Heart left ventricle (tissue), 16 donors: ENCODE data around the gene KIAA1958. TPM values are rescaled to one million over a fixed set of nuclear protein-coding genes. Genes with fewer than 3 reads are reported as not detected.

Experiments used
- ATAC-seq, 4 donors: fragments of 200-7000 bp; cut with Tn5 transposase; one replicate each; pipeline ENCODE4 v1.9.1; 2020 to 2022; ENCODE audit warnings: moderate library complexity in 4 of 4, mild to moderate bottlenecking in 3 of 4, moderate number of reproducible peaks in 1 of 4
- DNase-seq, 5 donors: peaks; one replicate each; pipeline ENCODE4 v3.0.0-alpha.2; 2020
- H3K27ac ChIP-seq, 12 donors: fragments of 200-600 bp; sonication (generic) in 4 of 12; one replicate each; pipeline versions ENCODE4 v1.5.0 to v1.8.0; 2016 to 2022; ENCODE audit warnings: mild to moderate bottlenecking in 2 of 12
- H3K27me3 ChIP-seq, 9 donors: fragments of 200-600 bp; sonication (generic) in 2 of 9; one replicate each; pipeline versions ENCODE4 v1.5.1 to v1.8.0; 2016 to 2022; ENCODE audit warnings: mild to moderate bottlenecking in 3 of 9
- H3K36me3 ChIP-seq, 9 donors: fragments of 200-600 bp; sonication (generic) in 2 of 9; one replicate each; pipeline versions ENCODE4 v1.5.0 to v1.8.0; 2018 to 2022; ENCODE audit warnings: mild to moderate bottlenecking in 2 of 9
- H3K4me1 ChIP-seq, 12 donors: fragments of 200-600 bp; sonication (generic) in 4 of 12; one replicate each; pipeline versions ENCODE4 v1.5.0 to v1.8.0; 2016 to 2022; ENCODE audit warnings: mild to moderate bottlenecking in 3 of 12
- H3K4me3 ChIP-seq, 12 donors: fragments of 200-600 bp; sonication (generic) in 4 of 12; one replicate each; pipeline versions ENCODE4 v1.5.0 to v1.8.0; 2017 to 2022; ENCODE audit warnings: mild to moderate bottlenecking in 9 of 12, moderate library complexity in 4 of 12
- H3K9me3 ChIP-seq, 12 donors: fragments of 200-600 bp; sonication (generic) in 4 of 12; one replicate each; pipeline versions ENCODE4 v1.5.0 to v1.8.0; 2016 to 2022; ENCODE audit warnings: mild to moderate bottlenecking in 1 of 12
- CTCF ChIP-seq, 12 donors: fragments of 200-600 bp; sonication (generic) in 4 of 12; IDR thresholded peaks; one replicate each; pipeline versions ENCODE4 v1.5.0 to v1.8.0; 2018 to 2022; ENCODE audit warnings: antibody characterized with exemption in 12 of 12, mild to moderate bottlenecking in 5 of 12
- POLR2A ChIP-seq, 2 donors: fragments of 450-650 bp; IDR thresholded peaks; one replicate each; pipeline ENCODE4 v1.6.1; 2017; ENCODE audit warnings: antibody characterized with exemption in 2 of 2, mild to moderate bottlenecking in 2 of 2, moderate library complexity in 2 of 2
- WGBS, 4 donors: extraction: QIAGEN DNeasy Blood & Tissue Kit in 2 of 4; methylation state at CpG; one replicate each; pipeline versions ENCODE4 v1.1.5 to v1.1.7; 2013 to 2018; 5-methylcytosine and 5-hydroxymethylcytosine counted together
- intact Hi-C, 10 donors: fragments of 100-400 bp; cut with DNase I; formaldehyde crosslinking; loops; one replicate each; pipeline versions ENCODE4 v1.11.1 to v1.14.2; 2022
- polyA plus RNA-seq, 2 donors: library from polyadenylated mRNA; stranded (reverse); fragments of 200-250 nt; gene quantifications; one replicate each; pipeline ENCODE4 v1.2.3, GENCODE V29; 2013
- total RNA-seq, 9 donors: library from RNA; depleted of rRNA in 2 of 9; stranded (reverse); fragments of >200 nt in 2 of 9; fragmentation: NEBNext Ultra II Directional in 3 of 9; extraction: Animal tissue kit (Norgen Biotek cat#: 25700) in 3 of 9; gene quantifications; one replicate each; pipeline versions ENCODE4 v1.1.0 to v1.2.4, GENCODE V29; 2016 to 2023
- donor health status: ischemic (EF 13 %, LVEDD 7.1; RV severe dilation, severe dysfunction).
- donor health status: healthy with polysubstance abuse.
- donor health status: DM: no; HTN: yes; CAD: no.
- donor health status: DM: no; HTN: no; CAD: no.
- donor health status: ischemic (EF 25% LVEDD 6.9; RV normal size, moderate dysfunction).
- donor health status: ischemic (EF 25% LVEDD 5.7; RV mildly dilated, moderate dysfunction).
- donor health status: healthy.
- donor health status: DM: yes; HTN: yes; CAD: no.
- donor health status: ischemic (EF 35%, LVEDD 5.7; RV mildly dilated, moderate dysfunction).
- donor health status: nonischemic (EF 11% LVEDD 7.7; RV severe dilation, severe dysfunction).
- donor health status: DM: yes; HTN: yes; CAD: no.
- donor health status: PGD.
- donor health status: ischemic (EF 29% LVEDD 5.4; RV normal size, mild dysfunction).
- donor health status: nonischemic (EF 23%, LVEDD 6.1; RV moderate dilation, normal function).

The KIAA1958 gene
- total and polyA plus RNA-seq, 11 donors, result 0.99 to 8.5 (median 5.8) TPM

DNA sequence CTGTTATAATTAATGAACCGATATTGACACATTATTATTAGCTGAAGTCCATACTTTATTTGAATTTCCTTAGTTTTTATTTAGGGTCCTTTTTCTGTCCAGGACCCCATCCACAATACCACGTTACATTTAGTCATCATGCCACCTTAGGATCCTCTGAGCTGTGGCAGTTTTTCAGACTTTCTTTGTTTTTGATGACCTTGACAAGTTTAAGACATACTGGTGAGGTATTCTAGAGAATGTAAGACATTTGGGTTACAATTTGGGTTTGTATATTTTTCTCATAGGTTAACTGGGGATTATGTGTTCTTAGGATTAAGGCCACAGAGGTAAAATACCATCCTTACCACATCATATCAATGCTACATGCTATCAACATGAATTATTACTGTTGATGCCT, 42.7 kb downstream of the KIAA1958 start:
- no peaks in the 10 kb centered on the region for H3K36me3 ChIP-seq
- DNase-seq, result no peak
- H3K27ac ChIP-seq, result no peak overlapping the region
- H3K9me3 ChIP-seq, result no peaks in the 10 kb centered on the region
- TF ChIP-seq POLR2A (IDR thresholded peaks at IDR 0.05), result no peak
- TF ChIP-seq CTCF (IDR thresholded peaks at IDR 0.05), result no peak
- H3K4me1 ChIP-seq, result peaks cover 0 to 30% (median 5%) of the 10 kb centered on the region in 12 donors
- H3K27me3 ChIP-seq, result no peaks in the 10 kb centered on the region
- no peak for ATAC-seq
- no peak overlapping the region for H3K4me3 ChIP-seq
- intact Hi-C loops, result no loop called here
- 89 to 93% (median 92%) methylated on average over 2 of the region's 2 CpGs for WGBS, 4 donors

DNA sequence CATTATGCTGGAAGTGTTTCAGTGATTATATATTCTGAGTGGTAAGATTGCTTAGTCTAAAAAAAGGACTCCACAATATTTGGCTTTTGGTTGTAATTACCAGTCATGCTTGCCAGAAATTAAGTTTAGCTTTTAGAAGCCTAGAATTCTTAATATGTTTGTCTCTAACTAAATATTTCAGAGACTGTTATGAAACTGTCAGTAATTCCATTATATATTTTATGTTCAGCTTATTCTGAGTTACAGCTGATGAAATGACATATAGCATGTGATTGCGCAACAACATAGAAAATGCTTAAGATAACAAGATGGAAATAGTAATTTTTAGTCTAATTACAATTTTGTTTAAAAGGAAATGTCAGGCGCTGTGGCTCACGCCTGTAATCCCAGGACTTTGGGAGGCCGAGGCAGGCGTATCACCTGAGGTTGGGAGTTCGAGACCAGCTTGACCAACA, 44.2 kb downstream of the KIAA1958 start:
- no peak for DNase-seq
- ATAC-seq, result no peak
- Histone ChIP-seq H3K9me3 (no peaks in the 10 kb centered on the region), H3K27ac (no peak overlapping the region), H3K27me3 (no peaks in the 10 kb centered on the region), H3K4me3 (no peak overlapping the region), H3K36me3 (no peaks in the 10 kb centered on the region), H3K4me1 (peaks cover 0 to 34% (median 7%) of the 10 kb centered on the region in 12 donors)
- intact Hi-C loops, result no loop called here
- TF ChIP-seq CTCF (IDR thresholded peaks at IDR 0.05) (no peak), POLR2A (IDR thresholded peaks at IDR 0.05) (no peak)
- WGBS, 4 donors, result 92 to 97% (median 96%) methylated on average over 6 of the region's 6 CpGs

GRCh38 chr9:112531666-112532282, 45.1 kb downstream of the KIAA1958 start:
- Histone ChIP-seq H3K27ac (no peak overlapping the region), H3K27me3 (no peaks in the 10 kb centered on the region), H3K36me3 (no peaks in the 10 kb centered on the region), H3K4me1 (peaks cover 0 to 33% (median 8%) of the 10 kb centered on the region in 12 donors), H3K9me3 (no peaks in the 10 kb centered on the region), H3K4me3 (no peak overlapping the region)
- intact Hi-C loops, result no loop called here
- no peak for TF ChIP-seq CTCF (IDR thresholded peaks at IDR 0.05)
- no peak for TF ChIP-seq POLR2A (IDR thresholded peaks at IDR 0.05)
- ATAC-seq, result peak in 2 of 4 donors; percentile 45 to 61
- no peak for DNase-seq
- WGBS, 4 donors, result 73 to 86% (median 75%) methylated on average over 6 of the region's 6 CpGs

DNA sequence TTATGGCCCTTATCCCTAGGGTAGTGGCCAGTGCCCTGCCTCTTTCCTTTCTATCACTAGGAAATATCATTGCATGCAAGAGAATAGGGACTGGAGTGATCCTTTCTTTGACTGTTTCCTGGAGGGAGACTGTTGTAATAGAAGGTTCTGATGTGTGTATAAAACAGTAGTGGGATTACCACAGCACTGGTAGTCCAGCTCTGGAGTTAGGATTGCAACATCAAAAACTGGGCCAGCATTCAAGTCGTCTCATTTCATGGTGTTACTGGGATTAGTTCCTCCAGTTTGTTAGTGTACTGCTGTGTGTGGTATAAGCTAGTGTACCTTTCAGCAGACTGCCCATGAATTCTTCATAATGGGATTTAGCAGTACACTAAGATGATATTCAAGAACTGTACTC, 45.8 kb downstream of the KIAA1958 start:
- DNase-seq (peak in 3 of 5 donors; percentile 10 to 33 (median 31)), ATAC-seq (peak; percentile 26 to 88 (median 71))
- H3K9me3 ChIP-seq, result no peaks in the 10 kb centered on the region
- intact Hi-C loops, result no loop called here
- no peak overlapping the region for H3K27ac ChIP-seq
- H3K27me3 ChIP-seq, result no peaks in the 10 kb centered on the region
- H3K4me3 ChIP-seq, result no peak overlapping the region
- H3K36me3 ChIP-seq, result no peaks in the 10 kb centered on the region
- 28 to 52% (median 36%) methylated on average over 1 of the region's 1 CpG for WGBS, 4 donors
- peaks cover 0 to 27% (median 6%) of the 10 kb centered on the region in 12 donors for H3K4me1 ChIP-seq
- TF ChIP-seq CTCF (IDR thresholded peaks at IDR 0.05) (no peak), POLR2A (IDR thresholded peaks at IDR 0.05) (no peak)
